HL-60 (cell line): Measurements from ENCODE around the gene MRM1.
"Not testable (repeated sequence)": the region's sequence is repeated elsewhere in the genome, so short reads cannot be mapped to it uniquely, and the experiment has no call there.

Experiments
- DNase-seq, 2 experiments: peaks; one replicate each; pipeline ENCODE4 v3.0.0-alpha.2; 2010 to 2020; ENCODE audit warnings: low read depth in 1 of 2, low spot score in 1 of 2
- H3K27ac ChIP-seq: fragments of 250-450 bp; sonication (Bioruptor Pico); replicated peaks from 2 replicates; pipeline ENCODE4 v1.5.1; 2020; ENCODE audit warnings: mild to moderate bottlenecking, moderate library complexity
- H3K27me3 ChIP-seq: fragments of 250-450 bp; sonication (Bioruptor Pico); 2 replicates; pipeline ENCODE4 v1.5.1; 2021; ENCODE audit warnings: mild to moderate bottlenecking, moderate library complexity; ENCODE audit not compliant: insufficient read depth, poor library complexity, severe bottlenecking
- H3K4me3 ChIP-seq: replicated peaks from 2 replicates; pipeline ENCODE4 v1.5.1; 2011; ENCODE audit warnings: mild to moderate bottlenecking, control low read depth, low read length; ENCODE audit not compliant: insufficient read depth
- GABPA ChIP-seq: IDR thresholded peaks from 2 replicates; pipeline ENCODE4 v1.6.1; 2012; ENCODE audit warnings: low read depth
- POLR2AphosphoS5 ChIP-seq: IDR thresholded peaks from 2 replicates; pipeline ENCODE4 v1.6.1; 2012; ENCODE audit warnings: low read depth
- SPI1 ChIP-seq: IDR thresholded peaks from 2 replicates; pipeline ENCODE4 v1.6.1; 2012; ENCODE audit warnings: low read depth, mild to moderate bottlenecking, borderline replicate concordance
- TF ChIP-seq, protein P1 (sequence below): IDR thresholded peaks from 2 replicates; pipeline ENCODE4 v1.6.1; 2012; ENCODE audit warnings: low read depth; ENCODE audit not compliant: insufficient replicate concordance
- TF ChIP-seq, protein P2 (sequence below): IDR thresholded peaks from one replicate; pipeline ENCODE4 v1.5.1; 2011; ENCODE audit warnings: low read length, control low read depth, inconsistent platforms; ENCODE audit not compliant: insufficient read depth

Gene MRM1

DNA sequence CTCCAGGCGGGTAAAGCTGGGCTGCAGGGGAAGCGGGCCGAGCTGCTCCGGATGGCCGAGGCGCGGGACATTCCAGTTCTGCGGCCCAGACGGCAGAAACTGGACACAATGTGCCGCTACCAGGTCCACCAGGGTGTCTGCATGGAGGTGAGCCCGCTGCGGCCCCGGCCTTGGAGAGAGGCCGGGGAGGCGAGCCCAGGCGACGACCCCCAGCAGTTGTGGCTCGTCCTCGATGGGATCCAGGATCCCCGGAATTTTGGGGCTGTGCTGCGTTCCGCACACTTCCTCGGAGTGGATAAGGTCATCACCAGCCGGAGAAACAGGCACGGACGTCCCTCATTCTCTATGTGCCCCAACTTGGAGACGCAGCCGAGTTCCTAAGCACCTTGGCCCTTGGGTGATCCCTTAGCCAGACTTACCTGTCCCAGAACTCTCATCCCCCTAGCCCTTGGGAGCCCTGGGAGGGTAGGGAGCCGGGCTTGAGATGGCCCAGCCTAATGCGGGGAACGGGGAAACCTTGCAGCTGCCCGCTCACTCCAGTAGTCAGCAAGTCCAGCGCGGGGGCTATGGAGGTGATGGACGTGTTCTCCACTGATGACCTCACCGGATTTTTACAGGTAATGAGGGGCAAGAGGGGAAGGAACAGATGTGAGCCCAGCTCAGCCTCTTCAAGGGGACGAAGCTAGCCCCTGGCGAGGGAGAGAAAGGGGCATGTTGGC is 806 bp downstream of the MRM1 start:
- Histone ChIP-seq H3K4me3 (peak overlapping the region; percentile 85), H3K27ac (peak overlapping the region; percentile 95), H3K27me3 (no peaks in the 10 kb centered on the region)
- peak in 1 of 2 experiments; percentile 26 for DNase-seq
- TF ChIP-seq, protein P1, sequence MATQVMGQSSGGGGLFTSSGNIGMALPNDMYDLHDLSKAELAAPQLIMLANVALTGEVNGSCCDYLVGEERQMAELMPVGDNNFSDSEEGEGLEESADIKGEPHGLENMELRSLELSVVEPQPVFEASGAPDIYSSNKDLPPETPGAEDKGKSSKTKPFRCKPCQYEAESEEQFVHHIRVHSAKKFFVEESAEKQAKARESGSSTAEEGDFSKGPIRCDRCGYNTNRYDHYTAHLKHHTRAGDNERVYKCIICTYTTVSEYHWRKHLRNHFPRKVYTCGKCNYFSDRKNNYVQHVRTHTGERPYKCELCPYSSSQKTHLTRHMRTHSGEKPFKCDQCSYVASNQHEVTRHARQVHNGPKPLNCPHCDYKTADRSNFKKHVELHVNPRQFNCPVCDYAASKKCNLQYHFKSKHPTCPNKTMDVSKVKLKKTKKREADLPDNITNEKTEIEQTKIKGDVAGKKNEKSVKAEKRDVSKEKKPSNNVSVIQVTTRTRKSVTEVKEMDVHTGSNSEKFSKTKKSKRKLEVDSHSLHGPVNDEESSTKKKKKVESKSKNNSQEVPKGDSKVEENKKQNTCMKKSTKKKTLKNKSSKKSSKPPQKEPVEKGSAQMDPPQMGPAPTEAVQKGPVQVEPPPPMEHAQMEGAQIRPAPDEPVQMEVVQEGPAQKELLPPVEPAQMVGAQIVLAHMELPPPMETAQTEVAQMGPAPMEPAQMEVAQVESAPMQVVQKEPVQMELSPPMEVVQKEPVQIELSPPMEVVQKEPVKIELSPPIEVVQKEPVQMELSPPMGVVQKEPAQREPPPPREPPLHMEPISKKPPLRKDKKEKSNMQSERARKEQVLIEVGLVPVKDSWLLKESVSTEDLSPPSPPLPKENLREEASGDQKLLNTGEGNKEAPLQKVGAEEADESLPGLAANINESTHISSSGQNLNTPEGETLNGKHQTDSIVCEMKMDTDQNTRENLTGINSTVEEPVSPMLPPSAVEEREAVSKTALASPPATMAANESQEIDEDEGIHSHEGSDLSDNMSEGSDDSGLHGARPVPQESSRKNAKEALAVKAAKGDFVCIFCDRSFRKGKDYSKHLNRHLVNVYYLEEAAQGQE, result no peak
- TF ChIP-seq SPI1, result no peak
- TF ChIP-seq, protein P2, sequence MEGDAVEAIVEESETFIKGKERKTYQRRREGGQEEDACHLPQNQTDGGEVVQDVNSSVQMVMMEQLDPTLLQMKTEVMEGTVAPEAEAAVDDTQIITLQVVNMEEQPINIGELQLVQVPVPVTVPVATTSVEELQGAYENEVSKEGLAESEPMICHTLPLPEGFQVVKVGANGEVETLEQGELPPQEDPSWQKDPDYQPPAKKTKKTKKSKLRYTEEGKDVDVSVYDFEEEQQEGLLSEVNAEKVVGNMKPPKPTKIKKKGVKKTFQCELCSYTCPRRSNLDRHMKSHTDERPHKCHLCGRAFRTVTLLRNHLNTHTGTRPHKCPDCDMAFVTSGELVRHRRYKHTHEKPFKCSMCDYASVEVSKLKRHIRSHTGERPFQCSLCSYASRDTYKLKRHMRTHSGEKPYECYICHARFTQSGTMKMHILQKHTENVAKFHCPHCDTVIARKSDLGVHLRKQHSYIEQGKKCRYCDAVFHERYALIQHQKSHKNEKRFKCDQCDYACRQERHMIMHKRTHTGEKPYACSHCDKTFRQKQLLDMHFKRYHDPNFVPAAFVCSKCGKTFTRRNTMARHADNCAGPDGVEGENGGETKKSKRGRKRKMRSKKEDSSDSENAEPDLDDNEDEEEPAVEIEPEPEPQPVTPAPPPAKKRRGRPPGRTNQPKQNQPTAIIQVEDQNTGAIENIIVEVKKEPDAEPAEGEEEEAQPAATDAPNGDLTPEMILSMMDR, result no peak
- no peak for TF ChIP-seq GABPA
- TF ChIP-seq POLR2AphosphoS5, result no peak

- peak; percentile 49 to 76 for DNase-seq
Observed at GRCh38 chr17:36602924-36603384, 1.6 kb downstream of the MRM1 start.

DNA sequence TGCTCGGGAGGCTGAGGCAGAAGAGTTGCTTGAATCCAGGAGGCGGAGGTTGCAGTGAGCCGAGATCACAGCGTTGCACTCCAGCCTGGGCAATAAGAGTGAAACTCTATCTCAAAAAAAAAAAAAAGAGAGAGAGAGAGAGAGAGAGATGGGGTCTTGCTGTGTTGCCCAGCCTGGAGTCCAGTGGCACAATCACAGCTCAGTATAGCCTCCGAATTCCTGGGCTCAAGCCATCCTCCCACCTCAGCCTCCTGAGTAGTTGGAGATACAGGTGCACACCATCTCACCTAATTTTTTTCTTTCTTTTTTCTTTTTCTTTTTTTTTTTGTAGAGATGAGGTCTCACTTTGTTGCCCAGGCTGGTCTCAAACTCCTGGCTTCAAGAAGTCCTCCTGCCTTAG is 3.6 kb downstream of the MRM1 start:
- not testable (repeated sequence) for H3K4me3 ChIP-seq, DNase-seq, H3K27me3 ChIP-seq, H3K27ac ChIP-seq

More at GRCh38 chr17:36602924-36603384, 1.6 kb downstream of the MRM1 start:
- Histone ChIP-seq H3K27me3 (no peaks in the 10 kb centered on the region), H3K27ac (peak overlapping the region; percentile 95), H3K4me3 (peak overlapping the region; percentile 85)
- TF ChIP-seq SPI1, result no peak
- TF ChIP-seq GABPA, result no peak
- TF ChIP-seq, protein P2, result peak; percentile 88

DNA sequence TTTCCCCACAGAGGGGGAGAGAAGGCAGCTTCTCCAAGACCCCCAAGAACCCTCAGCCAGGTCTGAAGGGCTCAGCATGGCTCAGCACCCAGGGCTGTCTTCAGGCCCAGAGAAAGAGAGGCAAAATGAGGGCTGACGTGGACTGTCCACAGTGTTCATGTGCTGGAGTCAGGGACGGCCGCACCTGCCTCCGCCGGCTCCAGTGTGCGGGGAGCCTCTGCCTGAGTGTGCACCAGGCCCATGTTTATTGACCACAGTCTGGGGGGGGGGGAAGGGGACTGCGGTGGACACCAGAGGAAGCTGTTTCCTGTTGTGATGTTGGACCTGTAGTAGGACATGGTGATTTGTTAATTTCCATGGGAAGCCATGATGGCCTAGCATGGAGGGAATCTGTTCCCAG is 6.9 kb downstream of the MRM1 start:
- no peak for DNase-seq
- Histone ChIP-seq H3K27me3 (no peaks in the 10 kb centered on the region), H3K27ac (no peak overlapping the region), H3K4me3 (no peak overlapping the region)
- TF ChIP-seq POLR2AphosphoS5 (no peak), GABPA (no peak), SPI1 (no peak)
- TF ChIP-seq, protein P2, result no peak
- TF ChIP-seq, protein P1, result no peak
